Embryonic facial prominence (tissue), 1 donor: ENCODE results near the gene HGS.

Experiments
- DNase-seq: peaks from one replicate; pipeline ENCODE4 v3.0.0-alpha.2; 2016; ENCODE audit errors: extremely low spot score

Gene HGS

GRCh38 chr17:81705518-81706231 lies 21.9 kb downstream of the HGS start:
- DNase-seq, result no peak

DNA sequence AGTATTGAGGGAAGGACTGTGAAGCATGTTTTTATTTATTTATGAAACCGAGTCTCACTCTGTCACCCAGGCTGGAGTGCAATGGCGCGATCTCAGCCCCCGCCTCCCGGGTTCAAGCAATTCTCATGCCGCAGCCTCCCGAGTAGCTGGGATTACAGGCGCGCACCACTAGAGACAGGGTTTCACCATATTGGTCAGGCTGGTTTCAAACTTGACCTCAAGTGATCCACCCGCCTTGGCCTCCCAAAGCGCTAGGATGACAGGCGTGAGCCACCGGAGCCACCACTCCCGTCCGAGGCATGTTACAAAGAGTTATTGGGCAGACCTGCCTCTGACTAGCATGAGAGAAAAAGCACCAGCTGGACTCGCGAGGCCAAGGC lies 22.4 kb downstream of the HGS start:
- DNase-seq, result no peak

DNA sequence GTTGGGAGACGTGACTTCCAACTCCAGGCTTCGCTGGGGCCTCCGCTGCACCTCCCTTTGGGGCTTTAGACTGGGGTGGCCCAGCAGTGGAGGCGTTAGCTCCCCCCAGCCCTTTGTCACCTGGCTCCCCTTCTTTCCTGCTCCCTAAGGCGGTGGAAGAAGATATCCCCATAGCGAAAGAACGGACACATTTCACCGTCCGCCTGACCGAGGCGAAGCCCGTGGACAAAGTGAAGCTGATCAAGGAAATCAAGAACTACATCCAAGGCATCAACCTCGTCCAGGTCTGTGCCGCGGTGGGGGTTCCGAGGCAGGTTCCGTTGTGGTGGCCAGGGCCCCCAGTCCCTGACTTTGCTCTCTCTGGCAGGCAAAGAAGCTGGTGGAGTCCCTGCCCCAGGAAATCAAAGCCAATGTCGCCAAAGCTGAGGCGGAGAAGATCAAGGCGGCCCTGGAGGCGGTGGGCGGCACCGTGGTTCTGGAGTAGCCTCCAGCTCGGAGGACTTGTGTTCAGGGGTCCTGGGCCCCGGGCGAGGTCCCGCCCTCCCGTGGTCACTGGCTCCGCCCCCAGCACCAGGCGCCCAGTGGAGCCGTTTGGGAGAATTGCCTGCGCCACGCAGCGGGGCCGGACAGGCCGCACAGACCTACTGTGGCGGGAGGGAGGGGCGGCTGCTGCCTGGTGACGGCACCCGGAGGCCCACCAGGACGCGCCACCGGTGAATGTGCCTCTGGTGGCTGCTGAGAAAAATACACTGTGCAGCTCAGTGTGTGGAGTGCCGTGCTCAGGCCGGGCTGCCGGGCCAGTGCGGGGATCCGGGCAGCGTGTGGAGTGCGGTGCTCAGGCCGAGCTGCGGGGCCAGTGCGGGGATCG lies 23.2 kb downstream of the HGS start:
- no peak for DNase-seq

GRCh38 chr17:81707725-81708646 lies 24.2 kb downstream of the HGS start:
- no peak for DNase-seq

GRCh38 chr17:81708739-81709185 lies 25.0 kb downstream of the HGS start:
- no peak for DNase-seq

GRCh38 chr17:81710514-81711308 lies 26.9 kb downstream of the HGS start:
- DNase-seq, result no peak

DNA sequence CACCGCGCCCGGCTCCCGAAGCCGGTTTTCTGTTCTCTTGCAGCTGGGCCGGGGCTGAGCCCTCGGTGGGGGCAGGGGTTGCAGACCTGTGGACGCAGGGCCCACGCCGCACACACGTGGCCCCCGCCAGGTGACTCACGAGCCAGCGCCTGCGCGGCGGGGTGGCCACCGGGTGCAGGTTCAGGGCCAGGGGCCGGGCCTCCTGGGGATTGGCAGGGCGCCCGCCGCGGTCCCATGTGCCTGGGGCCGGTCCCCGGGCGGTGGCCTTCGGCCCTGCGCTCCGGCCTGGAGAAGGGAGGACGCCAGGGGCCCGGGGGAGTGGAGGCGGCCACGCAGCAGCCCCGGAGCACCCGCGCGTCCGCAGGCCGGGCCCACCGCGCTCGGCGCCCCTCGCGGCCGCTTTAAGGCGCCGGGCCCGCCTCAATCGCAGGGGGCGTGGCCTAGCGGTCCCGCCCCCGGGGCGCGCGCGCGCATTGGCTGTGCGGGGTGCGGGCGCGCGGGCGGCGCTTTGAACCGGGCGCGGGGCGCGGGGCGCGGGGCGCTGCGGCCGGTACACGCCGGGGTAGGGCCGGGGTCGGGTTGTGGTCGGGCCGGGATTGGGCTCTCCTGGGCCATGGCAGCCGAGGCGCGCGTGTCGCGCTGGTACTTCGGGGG lies 28.1 kb downstream of the HGS start, which contains the start of gene SLC25A10:
TSS of gene SLC25A10 (plus strand) at position 471 of the 654 bp plus-strand sequence. CDS start at position 614, 143 bp downstream.
- DNase-seq, result no peak

DNA sequence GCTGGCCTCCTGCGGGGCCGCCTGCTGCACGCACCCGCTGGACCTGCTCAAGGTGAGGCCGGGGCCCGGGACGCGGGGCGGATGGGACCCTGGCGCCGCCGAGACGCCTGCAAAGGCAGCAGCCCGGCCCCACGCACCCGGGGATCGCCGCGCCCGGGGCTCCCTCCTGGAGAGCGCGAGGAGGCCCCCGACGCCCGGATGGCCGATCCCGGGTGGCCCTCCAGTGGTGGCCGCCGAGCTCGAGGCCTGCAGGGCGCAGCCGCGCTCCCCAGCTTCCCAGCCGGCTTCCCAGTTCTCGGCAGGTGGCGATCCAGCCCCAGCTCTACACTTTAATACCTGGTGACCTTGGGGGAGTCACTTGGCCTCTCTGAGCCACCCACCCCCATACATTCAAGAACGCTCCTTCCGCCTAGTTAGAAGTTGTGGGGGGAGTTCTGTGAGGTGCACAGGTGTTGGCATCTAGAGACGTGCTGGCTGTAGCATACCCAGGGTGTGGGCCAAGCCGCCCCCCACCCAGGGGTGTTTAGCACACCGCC lies 28.7 kb downstream of the HGS start:
- DNase-seq, result no peak

DNA sequence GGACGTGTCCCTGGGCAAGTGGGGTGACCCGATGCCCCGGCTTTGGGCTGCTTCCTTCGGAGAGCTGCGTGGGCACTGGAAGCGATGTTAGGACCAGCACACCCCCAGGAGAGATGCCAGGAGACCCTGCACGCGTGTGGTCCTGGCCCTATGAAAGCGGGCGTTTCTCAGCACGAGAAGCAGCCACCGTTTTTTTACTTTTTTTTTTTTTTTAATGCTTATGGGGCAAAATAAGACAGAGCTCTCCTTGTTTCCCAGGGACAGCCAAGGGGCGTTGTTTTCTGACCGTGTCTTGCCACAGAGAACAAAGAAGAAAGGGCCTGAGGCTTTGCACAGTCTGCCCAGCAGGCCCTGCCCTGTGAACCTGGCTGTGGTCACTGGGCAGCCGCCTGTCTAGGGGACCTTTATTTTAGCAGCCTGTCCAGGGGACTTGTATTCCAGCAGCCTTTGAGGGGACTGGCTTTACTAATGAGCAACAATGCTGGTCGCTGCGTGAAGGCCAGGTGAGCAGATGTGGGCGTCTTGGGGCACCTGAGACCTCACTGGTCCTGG lies 29.3 kb downstream of the HGS start:
- DNase-seq, result no peak

- no peak for DNase-seq
Measured at GRCh38 chr17:81713556-81714411, 30.0 kb downstream of the HGS start.

- DNase-seq, result no peak
Measured at GRCh38 chr17:81714412-81715106, 30.7 kb downstream of the HGS start.

DNA sequence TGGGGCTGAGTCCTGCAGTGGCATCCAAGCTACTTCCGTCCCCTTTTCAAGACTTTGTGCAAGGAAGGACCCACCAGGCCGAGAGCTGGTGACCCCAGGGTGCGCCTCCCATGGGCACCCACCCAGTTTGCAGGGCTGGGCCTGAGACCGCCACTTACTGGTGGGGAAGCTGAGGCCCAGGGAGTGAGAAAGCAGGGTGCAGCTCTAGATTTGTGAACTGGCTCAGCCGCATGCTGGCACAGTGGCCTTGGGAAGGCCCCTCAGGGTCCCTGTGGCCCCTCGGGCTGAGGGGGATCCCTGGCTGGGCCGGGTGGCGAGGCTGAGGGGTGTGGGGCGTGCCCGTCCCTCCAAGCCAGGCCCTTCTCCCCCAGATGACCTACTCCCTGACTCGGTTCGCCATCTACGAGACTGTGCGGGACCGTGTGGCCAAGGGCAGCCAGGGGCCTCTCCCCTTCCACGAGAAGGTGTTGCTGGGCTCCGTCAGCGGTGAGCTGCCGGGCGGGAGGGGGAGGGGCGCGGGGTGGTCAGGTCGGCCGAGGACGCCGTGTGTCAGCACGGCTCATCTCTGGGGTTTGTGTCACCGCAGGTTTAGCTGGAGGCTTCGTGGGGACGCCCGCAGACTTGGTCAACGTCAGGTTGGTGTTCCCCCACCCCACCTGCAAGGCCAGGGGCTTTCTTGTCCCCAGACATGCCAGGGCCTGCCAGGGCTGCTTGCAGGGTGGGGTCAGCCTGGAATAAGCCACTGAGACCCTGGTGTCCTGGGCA lies 31.5 kb downstream of the HGS start:
- DNase-seq, result no peak

DNA sequence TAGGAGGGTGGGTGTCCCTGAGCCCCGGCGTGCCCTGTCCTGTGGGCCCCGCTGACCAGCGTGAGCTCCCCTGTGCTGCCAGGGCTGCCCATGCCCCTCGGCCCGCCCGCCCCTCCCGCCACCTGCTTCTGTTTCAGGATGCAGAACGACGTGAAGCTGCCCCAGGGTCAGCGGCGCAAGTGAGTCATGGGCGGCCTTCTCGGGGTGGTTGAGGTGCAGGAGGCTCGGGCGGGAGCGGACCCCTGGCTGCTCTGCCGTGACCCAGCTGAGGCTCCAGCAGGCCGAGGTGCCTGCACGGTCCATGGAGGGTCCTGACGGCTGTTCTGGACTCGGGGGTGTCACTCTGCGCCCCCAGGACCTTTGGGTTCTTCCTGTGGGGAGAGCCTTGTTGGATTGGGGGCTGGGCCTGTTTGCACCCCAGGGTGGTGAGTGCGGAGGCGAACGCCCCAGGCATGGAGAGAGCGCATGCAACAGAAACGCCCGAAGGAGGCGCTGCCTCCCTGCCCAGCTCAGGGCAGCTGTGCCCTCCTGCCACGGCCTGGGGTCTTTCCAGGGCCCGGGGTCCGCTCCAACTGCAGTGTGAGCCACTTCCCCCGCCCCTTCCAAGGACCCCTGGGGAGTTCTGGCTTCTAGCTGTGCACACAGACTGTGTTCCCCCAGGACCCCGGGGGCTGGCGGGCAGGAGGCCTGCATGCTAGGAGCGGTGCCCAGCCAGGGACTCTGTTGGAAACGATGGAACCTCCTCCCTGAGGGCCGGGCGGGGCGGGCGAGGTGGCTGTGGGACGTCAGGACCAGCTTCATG lies 32.3 kb downstream of the HGS start:
- DNase-seq, result no peak

DNA sequence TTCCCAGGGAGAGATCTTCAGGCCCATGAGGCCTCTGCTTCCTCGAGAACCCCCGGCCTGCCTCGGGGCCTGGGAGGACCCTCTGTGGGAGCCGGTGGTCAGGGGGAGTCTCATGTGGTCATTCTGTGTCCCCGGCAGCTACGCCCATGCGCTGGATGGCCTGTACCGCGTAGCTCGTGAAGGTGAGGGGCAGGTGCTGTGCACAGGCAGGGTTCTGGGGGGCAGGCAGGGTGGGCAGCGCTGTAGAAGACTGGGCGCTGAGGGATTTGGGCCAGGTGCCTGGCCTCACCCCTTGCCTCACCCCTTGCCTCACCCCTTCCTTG lies 32.8 kb downstream of the HGS start:
- no peak for DNase-seq

DNA sequence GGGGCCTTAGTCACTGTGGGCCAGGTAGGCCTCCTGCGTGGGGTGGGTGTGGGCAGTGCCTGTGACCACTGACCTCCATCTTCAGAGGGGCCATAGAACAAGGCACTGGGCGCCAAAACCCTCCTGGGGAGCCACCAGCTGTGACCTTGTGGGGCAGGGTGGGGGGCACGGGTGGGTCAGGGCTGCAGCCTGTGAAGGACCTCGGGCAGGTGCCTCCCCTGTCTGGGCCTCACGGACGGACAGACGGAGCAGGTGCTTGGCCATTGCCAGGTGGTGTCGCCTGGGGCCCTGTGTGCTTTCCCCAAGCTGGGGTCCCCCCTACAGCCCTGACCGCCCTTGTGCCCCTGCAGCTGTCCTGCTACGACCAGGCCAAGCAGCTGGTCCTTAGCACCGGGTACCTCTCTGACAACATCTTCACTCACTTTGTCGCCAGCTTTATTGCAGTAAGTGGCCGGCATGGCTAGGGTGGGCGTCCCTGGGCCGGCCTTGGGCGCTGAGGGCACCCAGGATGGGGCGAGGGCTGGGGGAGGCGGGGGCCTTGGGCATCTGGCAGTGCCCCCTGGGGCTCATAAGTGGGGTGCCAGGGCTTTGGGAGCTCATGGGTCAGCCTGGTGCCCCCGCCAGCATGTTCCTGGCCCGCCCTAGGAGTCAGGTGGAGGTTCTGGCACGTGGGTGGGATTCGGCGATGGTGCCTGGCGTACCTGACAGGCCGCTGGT lies 33.4 kb downstream of the HGS start:
- DNase-seq, result no peak

DNA sequence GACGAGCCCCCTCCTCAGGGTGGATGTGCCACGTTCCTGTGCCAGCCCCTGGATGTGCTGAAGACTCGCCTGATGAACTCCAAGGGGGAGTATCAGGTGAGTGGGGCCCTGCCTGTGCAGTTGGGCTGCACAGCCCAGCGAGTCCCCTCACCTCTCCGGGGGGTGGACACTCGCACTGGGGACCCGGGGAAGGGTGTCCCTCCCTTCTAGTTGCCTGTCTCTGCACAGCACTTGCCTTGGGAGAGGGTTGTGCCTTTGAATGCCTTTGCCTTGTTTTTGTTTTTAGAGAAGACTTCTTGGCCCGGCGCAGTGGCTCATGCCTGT lies 33.9 kb downstream of the HGS start:
- no peak for DNase-seq
